ENCODE measurements around the gene USP17L26.
"Not testable (repeated sequence)": the region's sequence is repeated elsewhere in the genome, so short reads cannot be mapped to it uniquely, and the experiment has no call there.

USP17L26 gene

GRCh38 chr4:9334358-9334757, at the start of gene USP17L26:
Gene USP17L26 (plus strand): TSS chr4:9334658. CDS start chr4:9334658, 0 bp downstream.
- not testable (repeated sequence) for DNase-seq (ENCODE audit: low read depth)

GRCh38 chr4:9324191-9324590, 10.3 kb upstream of the USP17L26 start:
- not testable (repeated sequence) for DNase-seq (ENCODE audit: low read depth)

- DNase-seq (ENCODE audit: low read depth), result not testable (repeated sequence)
Observed at GRCh38 chr4:9324865-9325264, 9.6 kb upstream of the USP17L26 start, which contains the start of gene USP17L24. Gene USP17L24 (plus strand): TSS chr4:9325165. CDS start chr4:9325165, 0 bp downstream.

GRCh38 chr4:9329611-9330010, 4.8 kb upstream of the USP17L26 start, which contains the start of gene USP17L25:
Gene USP17L25 (plus strand): TSS chr4:9329911. CDS start chr4:9329911, 0 bp downstream.
- not testable (repeated sequence) for DNase-seq (ENCODE audit: low read depth)

GRCh38 chr4:9339103-9339502, 4.6 kb downstream of the USP17L26 start, which contains the start of gene USP17L5:
Gene USP17L5 (plus strand): TSS chr4:9339403. CDS start chr4:9339403, 0 bp downstream.
- DNase-seq (ENCODE audit: low read depth), result not testable (repeated sequence)

GRCh38 chr4:9343848-9344247, 9.4 kb downstream of the USP17L26 start, which contains the start of gene USP17L27:
Gene USP17L27 (plus strand): TSS chr4:9344148. CDS start chr4:9344148, 0 bp downstream.
- not testable (repeated sequence) for DNase-seq (ENCODE audit: low read depth)

- DNase-seq (ENCODE audit: low read depth), result not testable (repeated sequence)
Observed at GRCh38 chr4:9348593-9348992, 14.1 kb downstream of the USP17L26 start, which contains the start of gene USP17L28. Gene USP17L28 (plus strand): TSS chr4:9348893. CDS start chr4:9348893, 0 bp downstream.

GRCh38 chr4:9350866-9351265, 16.4 kb downstream of the USP17L26 start:
- not testable (repeated sequence) for DNase-seq (ENCODE audit: low read depth)

GRCh38 chr4:9353338-9353737, 18.9 kb downstream of the USP17L26 start, which contains the start of gene USP17L29:
Gene USP17L29 (plus strand): TSS chr4:9353638. CDS start chr4:9353638, 0 bp downstream.
- not testable (repeated sequence) for DNase-seq (ENCODE audit: low read depth)

GRCh38 chr4:9362829-9363228, 28.4 kb downstream of the USP17L26 start, which contains the start of gene USP17L30:
Gene USP17L30 (plus strand): TSS chr4:9363129. CDS start chr4:9363129, 0 bp downstream.
- not testable (repeated sequence) for DNase-seq (ENCODE audit: low read depth)

- DNase-seq (ENCODE audit: low read depth), result not testable (repeated sequence)
Observed at GRCh38 chr4:9379881-9380280, 45.4 kb downstream of the USP17L26 start.

GRCh38 chr4:9381012-9381534, 46.6 kb downstream of the USP17L26 start:
- DNase-seq (ENCODE audit: low read depth), result peak; percentile 47

- no peak for DNase-seq (ENCODE audit: low read depth)
Observed at GRCh38 chr4:9384126-9384525, 49.7 kb downstream of the USP17L26 start.

Data from activated T-cell treated with anti-CD3 and anti-CD28 coated beads for 24 hours (primary cell).